Mammary epithelial cell (primary cell): ENCODE data around the gene GIT1.

Source experiments
- CTCF ChIP-seq, 2 donors: IDR thresholded peaks in 1 of 2; conservative IDR thresholded peaks in 1 of 2; 2 replicates each; pipeline ENCODE4 v1.5.1; 2011 to 2012; ENCODE audit warnings: inconsistent platforms in 2 of 2, low read length in 2 of 2, mild to moderate bottlenecking in 2 of 2, control low read depth in 1 of 2, low read depth in 1 of 2; ENCODE audit not compliant: insufficient read depth in 1 of 2; ENCODE audit errors: extremely low read depth in 1 of 2
- EZH2 ChIP-seq: IDR thresholded peaks from 2 replicates; pipeline ENCODE4 v1.6.1; 2012; ENCODE audit warnings: low read length, inconsistent platforms, borderline replicate concordance

- no peak for TF ChIP-seq CTCF (conservative IDR thresholded peaks at IDR 0.05 in 1 of 2, IDR thresholded peaks at IDR 0.05 in 1 of 2; ENCODE audit: extremely low read depth in 1 of 2, insufficient read depth in 1 of 2, low read depth in 1 of 2, low read length in 2 of 2)
- no peak for TF ChIP-seq EZH2
These were observed 32.2 kb downstream of the GIT1 start for GRCh38 chr17:29557085-29557738.
